ENCODE measurements around the gene COTL1.
A peak's percentile ranks its signal among the peaks of the same experiment; 100 is the strongest.
"Not testable (repeated sequence)": the region's sequence is repeated elsewhere in the genome, so short reads cannot be mapped to it uniquely, and the experiment has no call there.

Gene COTL1

DNA sequence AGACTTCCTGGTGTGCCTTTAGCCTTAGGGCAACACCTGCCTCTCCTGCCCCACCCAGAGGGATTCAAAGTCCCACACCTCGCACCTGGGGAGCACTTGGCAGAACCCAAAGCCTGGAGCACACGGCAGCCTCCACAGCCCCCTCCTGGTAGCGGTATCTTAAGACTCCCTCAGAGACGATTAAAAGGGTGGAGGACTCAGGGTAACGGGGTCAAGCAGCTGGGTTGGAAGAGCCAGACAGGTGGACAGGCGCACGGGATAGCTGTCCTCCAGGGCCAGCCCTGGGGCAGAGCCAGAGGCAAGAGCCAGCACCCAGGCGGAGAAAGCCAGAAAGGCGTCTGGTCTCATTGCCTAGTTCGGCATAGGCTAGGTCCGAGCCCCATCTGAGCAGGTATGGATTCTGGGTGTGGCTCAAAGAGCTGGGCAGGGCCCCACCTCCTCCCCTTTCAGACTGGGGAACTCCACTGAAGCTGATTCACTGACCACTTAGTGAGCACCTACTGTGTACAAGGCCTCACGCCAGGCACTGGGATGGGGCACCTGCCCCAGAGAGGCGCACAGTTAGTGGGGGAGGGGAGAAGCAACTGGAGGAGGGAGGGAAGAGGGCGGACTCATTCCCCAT, 58.5 kb downstream of the COTL1 start:
- Mint-ChIP-seq H3K4me3 (peak overlapping the region in 1 of 2 donors; percentile 27), H3K9me3 (peaks cover 0 to 2% of the 10 kb centered on the region in 2 donors), H3K4me1 (peaks cover 25 to 39% of the 10 kb centered on the region in 2 donors), H3K27me3 (no peaks in the 10 kb centered on the region), H3K36me3 (peaks cover 21 to 31% of the 10 kb centered on the region in 2 donors), H3K27ac (peak overlapping the region; percentile 16)
- DNase-seq (no peak), ATAC-seq (replicated peaks) (no peak)

DNA sequence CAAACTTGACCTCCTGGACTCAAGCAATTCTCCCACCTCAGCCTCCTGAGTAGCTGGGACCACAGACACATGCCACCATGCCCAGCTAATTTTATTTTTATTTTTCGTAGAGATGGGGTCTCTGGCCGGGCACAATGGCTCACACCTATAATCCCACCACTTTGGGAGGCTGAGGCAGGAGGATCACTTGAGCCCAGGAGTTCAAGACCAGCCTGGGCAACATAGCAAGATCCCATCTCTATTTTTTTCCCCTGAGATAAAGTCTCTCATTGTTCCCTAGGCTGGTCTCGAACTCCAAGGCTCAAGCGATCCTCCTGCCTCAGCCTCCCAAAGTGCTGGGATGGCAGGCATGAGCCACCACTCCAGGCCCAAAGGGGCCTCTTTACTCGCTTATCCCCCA, 59.0 kb downstream of the COTL1 start:
- Mint-ChIP-seq H3K27ac (peak overlapping the region; percentile 16), H3K36me3 (peaks cover 16 to 26% of the 10 kb centered on the region in 2 donors), H3K4me1 (peaks cover 25 to 39% of the 10 kb centered on the region in 2 donors)
- not testable (repeated sequence) for H3K9me3 Mint-ChIP-seq; ATAC-seq (replicated peaks); DNase-seq; H3K4me3 Mint-ChIP-seq; H3K27me3 Mint-ChIP-seq

- peaks cover 4 to 15% of the 10 kb centered on the region in 2 donors for H3K36me3 Mint-ChIP-seq
- H3K4me1 Mint-ChIP-seq, result peaks cover 20 to 28% of the 10 kb centered on the region in 2 donors
- H3K27ac Mint-ChIP-seq, result no peak overlapping the region
- DNase-seq (no peak), ATAC-seq (replicated peaks) (no peak)
- no peaks in the 10 kb centered on the region for H3K9me3 Mint-ChIP-seq
- no peak overlapping the region for H3K4me3 Mint-ChIP-seq
- H3K27me3 Mint-ChIP-seq, result no peaks in the 10 kb centered on the region
Measured at GRCh38 chr16:84557504-84557903, 60.4 kb downstream of the COTL1 start.

DNA sequence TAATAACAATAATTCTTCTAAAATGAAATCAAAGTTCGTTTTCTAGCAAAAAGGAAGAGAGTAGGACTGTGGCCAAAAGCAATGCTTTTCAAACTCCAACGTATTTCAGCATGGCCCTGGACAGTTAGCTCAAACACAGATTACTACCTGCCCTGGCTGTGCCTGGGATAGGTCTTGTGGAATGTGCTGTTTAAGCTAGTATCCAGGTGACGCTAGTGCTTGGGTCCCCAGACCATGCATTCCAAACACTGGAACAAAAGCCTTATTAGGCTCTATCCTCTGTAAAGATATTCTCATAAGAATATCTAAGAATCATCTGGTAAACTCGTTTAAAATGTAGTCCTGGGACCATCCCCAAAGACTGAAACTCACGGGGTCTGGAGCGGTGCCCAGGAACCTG, 60.8 kb downstream of the COTL1 start:
- H3K27ac Mint-ChIP-seq, result no peak overlapping the region

DNA sequence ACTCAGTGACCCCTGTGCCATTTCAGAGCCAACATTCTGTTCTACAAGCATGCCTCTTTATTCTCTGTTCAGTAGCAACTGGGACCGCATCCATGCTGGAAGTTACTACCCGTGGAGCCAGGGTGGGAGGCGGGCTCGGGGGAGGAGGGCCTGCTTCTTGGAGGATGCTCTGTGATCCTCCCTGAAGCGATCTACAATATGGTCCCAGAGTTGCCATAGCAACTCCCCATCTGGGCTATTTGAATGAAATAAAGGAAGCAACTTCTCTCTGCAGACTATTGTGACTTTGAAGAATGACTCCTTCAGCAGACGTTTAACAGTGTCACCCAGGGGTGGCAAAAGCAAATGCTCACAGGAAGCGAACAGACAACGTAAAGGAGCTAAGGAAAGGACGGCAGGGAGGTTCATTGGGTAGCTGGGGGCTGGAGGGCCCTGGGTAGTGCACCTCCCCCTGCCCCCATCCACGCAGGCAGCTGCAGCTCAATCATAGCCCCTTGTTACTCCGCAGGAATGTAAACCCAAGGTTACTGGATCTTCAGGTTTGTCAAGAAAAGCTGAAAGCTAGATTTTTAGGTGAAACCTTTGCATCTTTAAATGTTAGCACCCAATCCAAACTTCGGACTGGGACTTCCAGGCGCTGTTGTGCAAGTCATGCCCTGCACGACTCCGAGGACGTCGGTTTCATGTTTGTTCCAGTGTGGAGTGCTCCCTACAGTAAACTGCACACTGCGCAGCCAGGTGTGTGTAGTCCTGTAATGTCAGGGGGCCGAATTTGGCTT, 62.3 kb downstream of the COTL1 start:
- DNase-seq (no peak), ATAC-seq (replicated peaks) (no peak)
- H3K36me3 Mint-ChIP-seq, result peaks cover 3 to 4% of the 10 kb centered on the region in 2 donors
- H3K4me3 Mint-ChIP-seq, result no peak overlapping the region
- H3K27me3 Mint-ChIP-seq, result no peaks in the 10 kb centered on the region
- no peak overlapping the region for H3K27ac Mint-ChIP-seq
- H3K9me3 Mint-ChIP-seq, result no peaks in the 10 kb centered on the region
- peaks cover 15 to 24% of the 10 kb centered on the region in 2 donors for H3K4me1 Mint-ChIP-seq

More for the DNA sequence above, 60.8 kb downstream of the COTL1 start:
- no peak overlapping the region for H3K4me3 Mint-ChIP-seq
- H3K9me3 Mint-ChIP-seq, result no peaks in the 10 kb centered on the region
- H3K4me1 Mint-ChIP-seq, result peaks cover 19 to 27% of the 10 kb centered on the region in 2 donors
- H3K27me3 Mint-ChIP-seq, result no peaks in the 10 kb centered on the region
- DNase-seq (no peak), ATAC-seq (replicated peaks) (no peak)
- peaks cover 3 to 10% of the 10 kb centered on the region in 2 donors for H3K36me3 Mint-ChIP-seq

- ATAC-seq (replicated peaks) (no peak), DNase-seq (no peak)
- Mint-ChIP-seq H3K4me1 (peaks cover 15 to 18% of the 10 kb centered on the region in 2 donors), H3K9me3 (no peaks in the 10 kb centered on the region), H3K36me3 (no peaks in the 10 kb centered on the region), H3K27me3 (no peaks in the 10 kb centered on the region), H3K27ac (no peak overlapping the region), H3K4me3 (no peak overlapping the region)
Measured at GRCh38 chr16:84554627-84555328, 63.1 kb downstream of the COTL1 start.

- H3K36me3 Mint-ChIP-seq, result no peaks in the 10 kb centered on the region
- no peaks in the 10 kb centered on the region for H3K27me3 Mint-ChIP-seq
- H3K9me3 Mint-ChIP-seq, result no peaks in the 10 kb centered on the region
- H3K4me1 Mint-ChIP-seq, result peaks cover 15 to 16% of the 10 kb centered on the region in 2 donors
- no peak for ATAC-seq (replicated peaks)
- H3K4me3 Mint-ChIP-seq, result no peak overlapping the region
- no peak overlapping the region for H3K27ac Mint-ChIP-seq
- no peak for DNase-seq
Measured at GRCh38 chr16:84553873-84554399, 63.9 kb downstream of the COTL1 start.

DNA sequence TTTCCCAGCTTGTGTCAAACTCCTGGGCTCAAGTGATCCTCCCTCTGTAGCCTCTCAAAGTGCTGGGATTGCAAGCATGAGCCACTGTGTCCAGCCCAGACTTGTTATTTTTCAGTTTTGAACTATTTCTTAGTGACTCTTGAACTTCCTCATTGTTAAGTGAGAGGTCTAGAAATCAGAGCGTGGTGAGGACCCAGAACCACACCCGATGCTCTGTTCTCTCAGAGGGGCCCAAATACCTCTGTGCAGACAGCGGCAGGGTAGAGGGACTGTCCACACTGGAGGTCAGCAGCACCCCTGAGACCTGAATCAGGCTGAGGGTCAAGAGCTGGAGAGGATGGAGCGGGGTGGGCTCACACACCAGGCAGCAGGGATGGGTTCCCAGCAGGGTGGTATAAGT, 65.7 kb downstream of the COTL1 start:
- H3K4me1 Mint-ChIP-seq, result peaks cover 16 to 17% of the 10 kb centered on the region in 2 donors
- no peak overlapping the region for H3K27ac Mint-ChIP-seq
- ATAC-seq (replicated peaks) (no peak), DNase-seq (no peak)
- no peak overlapping the region for H3K4me3 Mint-ChIP-seq
- no peaks in the 10 kb centered on the region for H3K27me3 Mint-ChIP-seq
- no peaks in the 10 kb centered on the region for H3K36me3 Mint-ChIP-seq
- H3K9me3 Mint-ChIP-seq, result no peaks in the 10 kb centered on the region

DNA sequence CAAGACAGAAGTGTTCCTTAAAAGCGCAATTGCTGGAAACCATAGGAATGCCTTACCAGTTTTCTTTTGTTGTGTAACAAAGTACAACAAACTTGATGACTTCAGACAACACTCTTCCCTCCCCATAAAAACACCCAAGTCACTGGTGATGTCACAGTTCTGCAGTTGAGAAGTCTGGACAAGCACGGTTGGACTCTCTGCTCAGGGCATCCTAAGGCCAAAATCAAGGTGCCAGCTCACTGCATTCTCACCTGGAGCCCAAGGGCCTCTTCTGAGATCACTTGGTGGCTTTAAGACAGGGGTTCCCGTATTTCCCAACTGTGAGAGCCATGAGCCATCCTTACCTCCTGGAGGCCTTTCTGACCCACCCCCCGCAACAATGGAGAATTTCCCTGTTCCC, 67.8 kb downstream of the COTL1 start:
- H3K4me1 Mint-ChIP-seq, result peaks cover 16 to 17% of the 10 kb centered on the region in 2 donors

GRCh38 chr16:84548971-84549844, 68.7 kb downstream of the COTL1 start:
- DNase-seq (no peak), ATAC-seq (replicated peaks) (peak in 1 of 2 donors; percentile 29)
- Mint-ChIP-seq H3K27ac (no peak overlapping the region), H3K4me3 (no peak overlapping the region), H3K4me1 (peaks cover 19 to 20% of the 10 kb centered on the region in 2 donors), H3K36me3 (no peaks in the 10 kb centered on the region), H3K27me3 (peaks cover 11 to 15% of the 10 kb centered on the region in 2 donors), H3K9me3 (no peaks in the 10 kb centered on the region)

More for the DNA sequence above, 67.8 kb downstream of the COTL1 start:
- ATAC-seq (replicated peaks) (no peak), DNase-seq (no peak)
- Mint-ChIP-seq H3K9me3 (no peaks in the 10 kb centered on the region), H3K36me3 (no peaks in the 10 kb centered on the region), H3K27me3 (peaks cover 2 to 9% of the 10 kb centered on the region in 2 donors), H3K27ac (no peak overlapping the region), H3K4me3 (no peak overlapping the region)

- Mint-ChIP-seq H3K4me1 (peaks cover 17% of the 10 kb centered on the region in 2 donors), H3K27ac (no peak overlapping the region), H3K9me3 (no peaks in the 10 kb centered on the region), H3K4me3 (no peak overlapping the region), H3K36me3 (no peaks in the 10 kb centered on the region), H3K27me3 (peaks cover 15 to 17% of the 10 kb centered on the region in 2 donors)
- ATAC-seq (replicated peaks), result no peak
- DNase-seq, result no peak
Measured at GRCh38 chr16:84548508-84548907, 69.4 kb downstream of the COTL1 start.

- H3K36me3 Mint-ChIP-seq, result no peaks in the 10 kb centered on the region
- H3K4me1 Mint-ChIP-seq, result peaks cover 17% of the 10 kb centered on the region in 2 donors
- H3K27me3 Mint-ChIP-seq, result peaks cover 15 to 17% of the 10 kb centered on the region in 2 donors
- H3K27ac Mint-ChIP-seq, result no peak overlapping the region
- no peak for DNase-seq
- H3K9me3 Mint-ChIP-seq, result no peaks in the 10 kb centered on the region
- no peak overlapping the region for H3K4me3 Mint-ChIP-seq
- no peak for ATAC-seq (replicated peaks)
Measured at GRCh38 chr16:84547546-84548061, 70.3 kb downstream of the COTL1 start.

GRCh38 chr16:84546669-84547545, 71.0 kb downstream of the COTL1 start:
- no peaks in the 10 kb centered on the region for H3K36me3 Mint-ChIP-seq
- H3K4me1 Mint-ChIP-seq, result peaks cover 11 to 13% of the 10 kb centered on the region in 2 donors
- H3K4me3 Mint-ChIP-seq, result no peak overlapping the region
- DNase-seq (no peak), ATAC-seq (replicated peaks) (no peak)
- H3K27me3 Mint-ChIP-seq, result peaks cover 15 to 17% of the 10 kb centered on the region in 2 donors
- no peaks in the 10 kb centered on the region for H3K9me3 Mint-ChIP-seq
- H3K27ac Mint-ChIP-seq, result no peak overlapping the region

Measured in stimulated activated naive B cell treated with anti-CD40 and anti-IgM and Interleukin-4, amounts not matched to agents 10 μg/mL and 1 μg/mL and 100 μg/mL, for 72 hours (primary cell).